Esophagus muscularis mucosa (tissue), 4 donors: ENCODE measurements around the gene MRPL10.

Experiments used
- EP300 ChIP-seq: sonication (generic); formaldehyde crosslinking; IDR thresholded peaks from one replicate; pipeline ENCODE4 v1.6.1; 2017; ENCODE audit warnings: antibody characterized with exemption
- POLR2A ChIP-seq: fragments of 450-650 bp; IDR thresholded peaks from one replicate; pipeline ENCODE4 v1.6.1; 2017; ENCODE audit warnings: antibody characterized with exemption, moderate library complexity, mild to moderate bottlenecking, low read depth
- POLR2AphosphoS5 ChIP-seq, 2 donors: sonication (generic); formaldehyde crosslinking; IDR thresholded peaks; one replicate each; pipeline ENCODE4 v1.6.1; 2017; ENCODE audit warnings: antibody characterized with exemption in 2 of 2
- TF ChIP-seq, protein P1 (sequence below), 3 experiments: fragments of 200-600 bp in 2 of 3; fragments of 450-650 bp in 1 of 3; sonication (generic) in 2 of 3; IDR thresholded peaks; one replicate each; pipeline ENCODE4 v1.5.1; 2017 to 2019; ENCODE audit warnings: antibody characterized with exemption in 3 of 3, mild to moderate bottlenecking in 2 of 3, moderate library complexity in 1 of 3

GRCh38 chr17:47823519-47823918 lies 7.8 kb downstream of the MRPL10 start:
- TF ChIP-seq POLR2AphosphoS5 (IDR thresholded peaks at IDR 0.05) = no peak
- TF ChIP-seq, protein P1, sequence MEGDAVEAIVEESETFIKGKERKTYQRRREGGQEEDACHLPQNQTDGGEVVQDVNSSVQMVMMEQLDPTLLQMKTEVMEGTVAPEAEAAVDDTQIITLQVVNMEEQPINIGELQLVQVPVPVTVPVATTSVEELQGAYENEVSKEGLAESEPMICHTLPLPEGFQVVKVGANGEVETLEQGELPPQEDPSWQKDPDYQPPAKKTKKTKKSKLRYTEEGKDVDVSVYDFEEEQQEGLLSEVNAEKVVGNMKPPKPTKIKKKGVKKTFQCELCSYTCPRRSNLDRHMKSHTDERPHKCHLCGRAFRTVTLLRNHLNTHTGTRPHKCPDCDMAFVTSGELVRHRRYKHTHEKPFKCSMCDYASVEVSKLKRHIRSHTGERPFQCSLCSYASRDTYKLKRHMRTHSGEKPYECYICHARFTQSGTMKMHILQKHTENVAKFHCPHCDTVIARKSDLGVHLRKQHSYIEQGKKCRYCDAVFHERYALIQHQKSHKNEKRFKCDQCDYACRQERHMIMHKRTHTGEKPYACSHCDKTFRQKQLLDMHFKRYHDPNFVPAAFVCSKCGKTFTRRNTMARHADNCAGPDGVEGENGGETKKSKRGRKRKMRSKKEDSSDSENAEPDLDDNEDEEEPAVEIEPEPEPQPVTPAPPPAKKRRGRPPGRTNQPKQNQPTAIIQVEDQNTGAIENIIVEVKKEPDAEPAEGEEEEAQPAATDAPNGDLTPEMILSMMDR (IDR thresholded peaks at IDR 0.05) = no peak
- TF ChIP-seq POLR2A = no peak
- TF ChIP-seq EP300 = no peak
